Measurements from ENCODE around the gene ADRB1.

Gene ADRB1

GRCh38 chr10:114017873-114018272, 25.8 kb upstream of the ADRB1 start:
- Histone ChIP-seq H3K9ac (ENCODE audit: low read length) (no peak overlapping the region), H3K4me1 (ENCODE audit: control insufficient read depth, insufficient read depth, low read length) (peaks cover 7% of the 10 kb centered on the region), H3K27ac (ENCODE audit: low read depth, low read length) (no peak overlapping the region), H3K36me3 (ENCODE audit: control insufficient read depth, insufficient read depth, low read length) (no peaks in the 10 kb centered on the region), H3K27me3 (ENCODE audit: control insufficient read depth, insufficient read depth, low read length) (no peaks in the 10 kb centered on the region), H3K4me3 (ENCODE audit: low read length) (no peak overlapping the region)

- no peaks in the 10 kb centered on the region for H3K27me3 ChIP-seq (ENCODE audit: control insufficient read depth, insufficient read depth, low read length)
- no peak overlapping the region for H3K4me3 ChIP-seq (ENCODE audit: low read length)
- H3K36me3 ChIP-seq (ENCODE audit: control insufficient read depth, insufficient read depth, low read length), result no peaks in the 10 kb centered on the region
- no peak overlapping the region for H3K27ac ChIP-seq (ENCODE audit: low read depth, low read length)
- H3K9ac ChIP-seq (ENCODE audit: low read length), result no peak overlapping the region
- H3K4me1 ChIP-seq (ENCODE audit: control insufficient read depth, insufficient read depth, low read length), result peaks cover 10% of the 10 kb centered on the region
Observed at GRCh38 chr10:114019226-114019625, 24.4 kb upstream of the ADRB1 start.

DNA sequence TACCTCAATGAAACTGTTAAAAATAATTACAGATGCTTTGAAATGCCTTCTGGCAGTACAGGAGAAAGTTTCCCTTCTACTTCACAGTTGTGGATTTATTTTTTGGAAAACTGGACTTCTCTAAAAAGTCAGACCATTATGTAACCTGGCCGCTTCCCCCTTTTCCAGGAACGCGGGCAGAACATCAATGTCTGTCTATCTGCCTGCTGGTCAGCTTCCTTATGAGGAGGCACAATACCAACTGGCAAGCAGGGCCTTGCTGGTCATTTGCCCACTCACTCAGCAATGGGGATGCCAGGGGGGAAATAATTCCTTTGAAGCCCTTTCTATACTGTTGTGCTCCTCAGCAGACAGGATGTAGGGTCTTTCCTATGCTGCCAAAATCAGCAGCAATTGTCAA, 22.5 kb upstream of the ADRB1 start:
- Histone ChIP-seq H3K9ac (ENCODE audit: low read length) (no peak overlapping the region), H3K27ac (ENCODE audit: low read depth, low read length) (no peak overlapping the region), H3K4me3 (ENCODE audit: low read length) (no peak overlapping the region), H3K4me1 (ENCODE audit: control insufficient read depth, insufficient read depth, low read length) (peaks cover 10% of the 10 kb centered on the region), H3K27me3 (ENCODE audit: control insufficient read depth, insufficient read depth, low read length) (no peaks in the 10 kb centered on the region), H3K36me3 (ENCODE audit: control insufficient read depth, insufficient read depth, low read length) (no peaks in the 10 kb centered on the region)

DNA sequence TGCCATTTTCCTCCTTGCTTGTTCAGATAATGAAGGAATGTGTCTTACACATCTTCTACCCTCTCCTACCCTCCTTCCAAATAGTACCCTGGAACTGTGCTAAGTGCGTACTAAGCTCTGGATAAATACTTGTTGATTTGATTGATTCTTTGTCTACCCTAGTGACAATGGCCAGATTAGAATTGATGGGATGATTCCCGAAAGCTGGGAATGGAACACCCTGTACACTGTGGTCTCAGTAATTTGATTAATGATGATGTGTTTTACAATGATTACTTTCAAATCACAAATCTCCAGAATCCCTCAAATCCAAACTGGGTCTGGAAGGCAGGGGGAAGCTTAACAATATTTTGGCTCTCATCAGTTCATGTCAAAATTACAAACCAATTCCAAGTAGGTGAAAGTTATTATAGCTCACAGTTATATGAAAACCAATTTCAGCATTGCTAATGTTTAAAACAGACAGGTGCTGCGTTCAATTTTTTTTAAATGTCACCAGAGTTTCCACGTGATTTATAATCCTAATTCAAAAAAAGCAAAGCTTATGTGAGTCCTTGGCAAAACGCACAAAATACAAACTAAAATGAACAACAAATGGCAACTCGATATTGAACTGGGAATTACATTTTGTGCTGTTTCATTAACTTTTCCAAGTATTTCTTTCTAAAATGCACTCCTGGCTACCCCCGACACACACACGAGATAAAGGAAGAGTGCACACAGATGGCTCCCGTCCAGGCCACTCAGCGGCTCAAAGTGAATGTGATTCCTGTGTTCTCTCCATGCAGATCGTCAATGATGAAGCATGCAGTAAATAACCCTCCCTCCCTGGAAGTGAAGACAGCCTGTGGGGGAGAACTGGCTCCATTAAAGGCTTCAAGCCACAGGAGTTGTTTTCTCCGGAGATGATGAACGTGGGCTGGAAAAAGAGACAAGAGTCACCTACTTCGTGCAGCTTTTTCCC, 21.7 kb upstream of the ADRB1 start:
- Histone ChIP-seq H3K4me3 (ENCODE audit: low read length) (no peak overlapping the region), H3K9ac (ENCODE audit: low read length) (no peak overlapping the region), H3K4me1 (ENCODE audit: control insufficient read depth, insufficient read depth, low read length) (peaks cover 10% of the 10 kb centered on the region), H3K27ac (ENCODE audit: low read depth, low read length) (no peak overlapping the region), H3K27me3 (ENCODE audit: control insufficient read depth, insufficient read depth, low read length) (no peaks in the 10 kb centered on the region), H3K36me3 (ENCODE audit: control insufficient read depth, insufficient read depth, low read length) (no peaks in the 10 kb centered on the region)

- peaks cover 10% of the 10 kb centered on the region for H3K4me1 ChIP-seq (ENCODE audit: control insufficient read depth, insufficient read depth, low read length)
Observed at GRCh38 chr10:114022766-114023597, 20.7 kb upstream of the ADRB1 start.

DNA sequence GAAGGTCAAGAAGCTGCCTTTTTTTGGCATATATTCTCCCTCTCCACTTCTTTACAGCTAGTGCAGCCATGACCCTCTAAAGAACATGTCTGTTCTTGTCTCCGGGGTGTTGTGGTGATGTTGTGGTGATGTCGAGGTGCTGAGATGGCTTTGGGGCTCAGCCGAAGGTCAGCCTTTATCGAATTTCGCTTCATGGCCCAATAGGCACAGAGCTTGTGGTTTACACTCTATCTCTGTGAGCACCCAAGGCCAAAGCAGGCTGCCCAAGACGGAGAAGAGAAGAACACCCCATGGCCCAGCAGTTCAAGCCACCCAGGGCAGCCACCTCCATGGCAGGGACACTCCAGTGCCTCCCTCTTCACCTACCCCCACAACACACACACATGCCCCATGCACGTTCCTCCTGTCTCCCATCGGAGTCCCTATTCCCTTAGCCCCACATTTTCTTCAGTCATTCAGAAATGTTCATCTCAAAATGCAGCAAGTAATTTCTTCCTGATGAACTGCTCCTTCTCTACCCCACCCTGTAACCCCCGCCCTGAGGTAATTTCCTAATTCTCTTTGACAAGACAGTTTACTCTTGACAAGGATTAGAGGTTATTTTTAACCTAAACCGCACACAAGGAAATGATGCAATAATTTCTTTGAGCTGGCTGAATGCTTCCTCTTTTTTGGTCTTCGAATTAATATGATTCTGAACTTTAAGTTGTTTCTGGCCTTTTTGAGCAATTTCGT, 18.6 kb upstream of the ADRB1 start:
- H3K27ac ChIP-seq (ENCODE audit: low read depth, low read length), result no peak overlapping the region
- H3K36me3 ChIP-seq (ENCODE audit: control insufficient read depth, insufficient read depth, low read length), result no peaks in the 10 kb centered on the region

More at GRCh38 chr10:114022766-114023597, 20.7 kb upstream of the ADRB1 start:
- no peaks in the 10 kb centered on the region for H3K27me3 ChIP-seq (ENCODE audit: control insufficient read depth, insufficient read depth, low read length)
- no peak overlapping the region for H3K27ac ChIP-seq (ENCODE audit: low read depth, low read length)
- H3K4me3 ChIP-seq (ENCODE audit: low read length), result no peak overlapping the region
- no peak overlapping the region for H3K9ac ChIP-seq (ENCODE audit: low read length)
- H3K36me3 ChIP-seq (ENCODE audit: control insufficient read depth, insufficient read depth, low read length), result no peaks in the 10 kb centered on the region

DNA sequence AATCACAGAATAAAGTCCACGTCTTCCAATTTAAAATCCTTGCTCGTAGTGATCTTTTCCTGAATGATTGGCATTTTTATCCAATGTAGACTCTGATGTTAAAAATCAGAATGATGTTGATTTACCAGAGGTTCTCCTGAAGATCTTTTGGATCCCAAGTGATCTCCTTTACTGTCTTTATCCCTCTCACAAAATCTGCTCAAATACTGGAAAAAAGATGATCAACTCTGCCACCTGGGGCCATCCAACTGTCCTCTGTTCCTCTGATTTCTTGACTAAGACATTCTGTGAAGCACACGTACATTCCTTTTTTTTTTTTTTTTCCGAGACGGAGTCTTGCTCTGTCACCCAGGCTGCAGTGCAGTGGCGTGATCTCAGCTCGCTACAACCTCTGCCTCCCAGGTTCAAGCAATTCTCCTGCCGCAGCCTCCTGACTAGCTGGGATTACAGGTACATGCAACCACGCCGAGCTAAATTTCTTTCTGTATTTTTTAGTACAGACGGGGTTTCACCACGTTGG, 18.0 kb upstream of the ADRB1 start:
- no peak overlapping the region for H3K27ac ChIP-seq (ENCODE audit: low read depth, low read length)
- H3K4me1 ChIP-seq (ENCODE audit: control insufficient read depth, insufficient read depth, low read length), result peaks cover 10% of the 10 kb centered on the region
- H3K27me3 ChIP-seq (ENCODE audit: control insufficient read depth, insufficient read depth, low read length), result no peaks in the 10 kb centered on the region
- no peak overlapping the region for H3K4me3 ChIP-seq (ENCODE audit: low read length)
- H3K36me3 ChIP-seq (ENCODE audit: control insufficient read depth, insufficient read depth, low read length), result no peaks in the 10 kb centered on the region
- H3K9ac ChIP-seq (ENCODE audit: low read length), result no peak overlapping the region

More for the DNA sequence above, 18.6 kb upstream of the ADRB1 start:
- Histone ChIP-seq H3K9ac (ENCODE audit: low read length) (no peak overlapping the region), H3K27me3 (ENCODE audit: control insufficient read depth, insufficient read depth, low read length) (no peaks in the 10 kb centered on the region), H3K4me1 (ENCODE audit: control insufficient read depth, insufficient read depth, low read length) (peaks cover 10% of the 10 kb centered on the region), H3K4me3 (ENCODE audit: low read length) (no peak overlapping the region)

DNA sequence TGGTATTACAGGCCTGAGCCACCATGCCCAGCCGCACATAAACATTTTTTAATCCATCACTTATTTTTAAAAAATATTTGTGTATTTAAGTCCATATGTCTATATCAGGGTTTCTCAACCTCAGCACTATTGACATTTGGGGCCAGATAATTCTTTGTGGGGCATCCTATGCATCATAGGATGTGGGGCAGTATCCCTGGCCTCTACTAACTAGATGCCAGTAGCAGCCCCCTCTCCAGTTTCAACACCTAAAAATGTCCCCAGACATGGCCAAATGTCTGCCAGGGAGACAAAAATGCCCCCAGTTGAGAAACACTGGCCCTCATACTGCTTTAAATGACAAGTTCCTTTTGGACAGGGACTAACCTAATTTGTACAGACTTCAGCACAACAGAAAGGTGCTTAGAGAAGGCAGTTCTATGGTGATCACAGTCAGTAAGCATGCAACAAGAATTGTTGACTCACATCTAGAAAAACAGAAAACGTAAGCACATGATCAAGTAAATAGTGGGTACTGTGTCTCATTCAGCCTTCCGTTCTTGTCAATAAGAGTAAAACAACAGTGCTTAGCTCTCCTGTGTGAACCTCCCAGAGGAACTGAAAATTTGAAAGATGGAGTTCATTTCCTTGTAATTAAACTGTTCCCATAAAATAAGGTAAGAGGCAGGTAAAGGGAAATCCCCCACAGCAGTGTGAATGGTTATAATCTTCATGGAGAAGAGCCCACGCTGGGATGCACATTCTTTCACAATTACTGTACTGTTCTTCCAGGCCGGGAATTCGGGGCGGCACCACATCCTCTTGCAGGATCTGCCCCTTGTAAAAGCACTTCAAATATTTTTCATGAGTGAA, 17.3 kb upstream of the ADRB1 start:
- Histone ChIP-seq H3K4me1 (ENCODE audit: control insufficient read depth, insufficient read depth, low read length) (peaks cover 10% of the 10 kb centered on the region), H3K27ac (ENCODE audit: low read depth, low read length) (no peak overlapping the region), H3K4me3 (ENCODE audit: low read length) (no peak overlapping the region), H3K9ac (ENCODE audit: low read length) (no peak overlapping the region), H3K27me3 (ENCODE audit: control insufficient read depth, insufficient read depth, low read length) (no peaks in the 10 kb centered on the region), H3K36me3 (ENCODE audit: control insufficient read depth, insufficient read depth, low read length) (no peaks in the 10 kb centered on the region)

GRCh38 chr10:114027041-114027394, 16.6 kb upstream of the ADRB1 start:
- Histone ChIP-seq H3K4me1 (ENCODE audit: control insufficient read depth, insufficient read depth, low read length) (peaks cover 7% of the 10 kb centered on the region), H3K27ac (ENCODE audit: low read depth, low read length) (no peak overlapping the region), H3K36me3 (ENCODE audit: control insufficient read depth, insufficient read depth, low read length) (no peaks in the 10 kb centered on the region), H3K9ac (ENCODE audit: low read length) (no peak overlapping the region), H3K4me3 (ENCODE audit: low read length) (no peak overlapping the region), H3K27me3 (ENCODE audit: control insufficient read depth, insufficient read depth, low read length) (no peaks in the 10 kb centered on the region)

DNA sequence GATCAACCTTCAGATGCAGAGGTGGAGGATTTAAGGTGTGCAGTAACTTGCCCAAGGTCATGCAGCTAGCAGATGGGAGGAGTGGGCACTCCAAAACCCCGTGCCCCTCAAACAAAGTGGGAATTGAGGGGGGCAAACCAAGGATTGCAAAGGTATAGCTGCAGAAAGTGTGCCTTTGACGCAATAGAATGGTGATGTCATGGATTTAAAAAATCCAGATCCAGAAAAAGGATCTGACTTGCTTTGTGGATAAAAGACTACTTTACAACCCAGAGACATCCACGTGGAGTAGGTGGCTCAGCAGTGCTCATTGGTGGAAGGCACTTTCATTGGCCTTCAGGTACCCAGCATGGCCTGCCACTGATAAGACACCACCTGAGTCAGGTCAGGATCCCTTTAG, 15.7 kb upstream of the ADRB1 start:
- peaks cover 2% of the 10 kb centered on the region for H3K4me1 ChIP-seq (ENCODE audit: control insufficient read depth, insufficient read depth, low read length)
- H3K27me3 ChIP-seq (ENCODE audit: control insufficient read depth, insufficient read depth, low read length), result no peaks in the 10 kb centered on the region
- no peak overlapping the region for H3K27ac ChIP-seq (ENCODE audit: low read depth, low read length)
- H3K9ac ChIP-seq (ENCODE audit: low read length), result no peak overlapping the region
- H3K4me3 ChIP-seq (ENCODE audit: low read length), result no peak overlapping the region
- H3K36me3 ChIP-seq (ENCODE audit: control insufficient read depth, insufficient read depth, low read length), result no peaks in the 10 kb centered on the region

DNA sequence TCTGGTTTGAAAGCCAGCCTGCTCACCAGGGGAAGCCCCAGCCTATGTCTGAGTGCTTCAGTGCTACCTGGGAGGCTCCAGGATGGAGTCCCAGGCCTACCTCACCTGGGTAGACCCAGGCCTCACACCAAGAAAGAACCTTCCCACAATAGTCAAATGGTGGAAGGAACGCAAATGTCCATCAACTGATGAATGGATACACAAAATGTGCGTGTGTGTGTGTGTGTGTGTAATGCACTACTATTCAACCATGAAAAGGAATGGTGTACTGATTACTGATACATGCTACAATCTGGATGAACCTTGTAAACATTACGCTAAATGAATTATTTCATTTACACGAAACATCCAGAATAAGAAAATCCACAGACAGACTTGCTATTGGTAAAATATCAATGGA, 15.2 kb upstream of the ADRB1 start:
- Histone ChIP-seq H3K4me3 (ENCODE audit: low read length) (no peak overlapping the region), H3K27ac (ENCODE audit: low read depth, low read length) (no peak overlapping the region), H3K4me1 (ENCODE audit: control insufficient read depth, insufficient read depth, low read length) (no peaks in the 10 kb centered on the region), H3K9ac (ENCODE audit: low read length) (no peak overlapping the region), H3K27me3 (ENCODE audit: control insufficient read depth, insufficient read depth, low read length) (no peaks in the 10 kb centered on the region), H3K36me3 (ENCODE audit: control insufficient read depth, insufficient read depth, low read length) (no peaks in the 10 kb centered on the region)

Measured in rectal smooth muscle tissue (tissue), 1 donor.